Gastroesophageal sphincter (tissue), 3 donors: ENCODE measurements around the gene CPXM2.

Experiments
- EP300 ChIP-seq: sonication (generic); formaldehyde crosslinking; IDR thresholded peaks from one replicate; pipeline ENCODE4 v1.6.1; 2017; ENCODE audit warnings: antibody characterized with exemption, mild to moderate bottlenecking
- POLR2A ChIP-seq, 2 donors: fragments of 450-650 bp; IDR thresholded peaks; one replicate each; pipeline ENCODE4 v1.6.1; 2017; ENCODE audit warnings: antibody characterized with exemption in 2 of 2, mild to moderate bottlenecking in 2 of 2, moderate library complexity in 1 of 2
- POLR2AphosphoS5 ChIP-seq: sonication (generic); formaldehyde crosslinking; IDR thresholded peaks from one replicate; pipeline ENCODE4 v1.6.1; 2017; ENCODE audit warnings: antibody characterized with exemption
- TF ChIP-seq, protein P1 (sequence below), 4 experiments: fragments of 200-600 bp in 2 of 4; fragments of 450-650 bp in 2 of 4; sonication (generic) in 1 of 4; IDR thresholded peaks; one replicate each; pipeline ENCODE4 v1.5.1; 2017 to 2019; ENCODE audit warnings: antibody characterized with exemption in 4 of 4, mild to moderate bottlenecking in 2 of 4, moderate library complexity in 2 of 4

DNA sequence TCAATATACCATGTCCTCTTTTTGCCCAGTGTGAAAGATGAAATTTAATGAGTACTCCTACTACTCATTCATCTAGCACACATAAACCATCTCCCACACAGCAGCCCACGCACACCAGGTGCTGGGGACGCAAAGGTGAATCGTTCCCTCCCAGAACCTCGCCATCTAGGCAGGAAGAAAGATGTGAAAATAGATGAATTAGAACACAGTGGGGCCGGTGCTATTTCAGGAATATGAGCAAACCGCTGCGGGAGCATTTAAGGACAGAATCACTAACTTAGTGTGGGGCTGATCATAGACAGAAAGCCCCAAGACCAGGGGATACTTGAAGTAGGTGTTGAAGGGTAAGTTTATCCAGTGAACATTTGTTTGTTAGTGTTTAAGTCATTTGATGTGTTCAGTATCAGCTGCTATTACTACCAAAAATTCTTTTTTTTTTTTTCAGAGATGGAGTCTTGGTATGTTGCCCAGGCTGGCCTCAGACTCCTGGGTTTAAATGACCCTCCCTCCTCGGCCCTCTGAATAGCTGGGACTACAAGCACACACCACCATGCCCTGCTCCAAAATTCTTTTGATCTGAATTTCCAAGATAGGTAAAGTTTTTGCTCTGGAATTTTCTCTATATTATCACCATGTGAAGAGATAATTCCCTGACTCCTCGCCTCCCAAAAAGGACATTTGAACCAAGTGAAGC, 48.8 kb downstream of the CPXM2 start:
- TF ChIP-seq, protein P1, sequence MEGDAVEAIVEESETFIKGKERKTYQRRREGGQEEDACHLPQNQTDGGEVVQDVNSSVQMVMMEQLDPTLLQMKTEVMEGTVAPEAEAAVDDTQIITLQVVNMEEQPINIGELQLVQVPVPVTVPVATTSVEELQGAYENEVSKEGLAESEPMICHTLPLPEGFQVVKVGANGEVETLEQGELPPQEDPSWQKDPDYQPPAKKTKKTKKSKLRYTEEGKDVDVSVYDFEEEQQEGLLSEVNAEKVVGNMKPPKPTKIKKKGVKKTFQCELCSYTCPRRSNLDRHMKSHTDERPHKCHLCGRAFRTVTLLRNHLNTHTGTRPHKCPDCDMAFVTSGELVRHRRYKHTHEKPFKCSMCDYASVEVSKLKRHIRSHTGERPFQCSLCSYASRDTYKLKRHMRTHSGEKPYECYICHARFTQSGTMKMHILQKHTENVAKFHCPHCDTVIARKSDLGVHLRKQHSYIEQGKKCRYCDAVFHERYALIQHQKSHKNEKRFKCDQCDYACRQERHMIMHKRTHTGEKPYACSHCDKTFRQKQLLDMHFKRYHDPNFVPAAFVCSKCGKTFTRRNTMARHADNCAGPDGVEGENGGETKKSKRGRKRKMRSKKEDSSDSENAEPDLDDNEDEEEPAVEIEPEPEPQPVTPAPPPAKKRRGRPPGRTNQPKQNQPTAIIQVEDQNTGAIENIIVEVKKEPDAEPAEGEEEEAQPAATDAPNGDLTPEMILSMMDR (IDR thresholded peaks at IDR 0.05): no peak
- TF ChIP-seq POLR2A (IDR thresholded peaks at IDR 0.05): no peak
- peak; percentile 7 for TF ChIP-seq EP300
- peak; percentile 34 for TF ChIP-seq POLR2AphosphoS5
